COR-L47 (cell line): ENCODE data around the gene EGF.
A peak's percentile ranks its signal among the peaks of the same experiment; 100 is the strongest.

Source experiments
- DNase-seq: peaks from one replicate; lab custom pipeline; 2025; lab: John Stamatoyannopoulos, UW

The EGF gene

GRCh38 chr4:109994415-109994827 is 81.7 kb downstream of the EGF start:
- DNase-seq, result no peak

- no peak for DNase-seq
Observed at GRCh38 chr4:109996526-109996925, 83.8 kb downstream of the EGF start.

- DNase-seq, result peak; percentile 23
Observed at GRCh38 chr4:109998867-109999584, 86.3 kb downstream of the EGF start.

GRCh38 chr4:109999585-109999912 is 86.9 kb downstream of the EGF start:
- DNase-seq, result no peak

GRCh38 chr4:110002326-110002725 is 89.6 kb downstream of the EGF start:
- no peak for DNase-seq

- no peak for DNase-seq
Observed at GRCh38 chr4:110003401-110004187, 90.9 kb downstream of the EGF start.

GRCh38 chr4:110004556-110004955 is 91.9 kb downstream of the EGF start:
- no peak for DNase-seq

- peak; percentile 52 for DNase-seq
Observed at GRCh38 chr4:110005461-110006056, 92.9 kb downstream of the EGF start.

GRCh38 chr4:110007217-110007616 is 94.5 kb downstream of the EGF start:
- DNase-seq, result no peak

GRCh38 chr4:110008540-110008939 is 95.9 kb downstream of the EGF start:
- no peak for DNase-seq

GRCh38 chr4:110009550-110009949 is 96.9 kb downstream of the EGF start:
- DNase-seq, result peak; percentile 57

- no peak for DNase-seq
Observed at GRCh38 chr4:110010797-110011196, 98.1 kb downstream of the EGF start.

GRCh38 chr4:110012917-110013316 is 100.2 kb downstream of the EGF start:
- no peak for DNase-seq

GRCh38 chr4:110014233-110014632 is 101.5 kb downstream of the EGF start:
- no peak for DNase-seq

- no peak for DNase-seq
Observed at GRCh38 chr4:110019153-110019552, 106.5 kb downstream of the EGF start.

GRCh38 chr4:110020139-110020538 is 107.5 kb downstream of the EGF start:
- no peak for DNase-seq

GRCh38 chr4:110020646-110021443 is 108.2 kb downstream of the EGF start:
- no peak for DNase-seq

- DNase-seq, result no peak
Observed at GRCh38 chr4:110022457-110022856, 109.8 kb downstream of the EGF start.

- no peak for DNase-seq
Observed at GRCh38 chr4:110025056-110025455, 112.4 kb downstream of the EGF start.

GRCh38 chr4:110025718-110026117 is 113.0 kb downstream of the EGF start:
- DNase-seq, result no peak

- DNase-seq, result no peak
Observed at GRCh38 chr4:110032603-110033002, 119.9 kb downstream of the EGF start.

GRCh38 chr4:110033355-110034025 is 120.8 kb downstream of the EGF start:
- no peak for DNase-seq
